GM18517 (cell line): ENCODE data around the gene ENG.

Experiments
- ATAC-seq: cut with Tn5 transposase; IDR thresholded peaks from one replicate; pipeline ENCODE4 v1.9.1; 2021; ENCODE audit warnings: mild to moderate bottlenecking, moderate library complexity; ENCODE audit not compliant: unreplicated experiment

Gene ENG

GRCh38 chr9:127866535-127866934 lies 12.1 kb upstream of the ENG start:
- ATAC-seq: no peak

DNA sequence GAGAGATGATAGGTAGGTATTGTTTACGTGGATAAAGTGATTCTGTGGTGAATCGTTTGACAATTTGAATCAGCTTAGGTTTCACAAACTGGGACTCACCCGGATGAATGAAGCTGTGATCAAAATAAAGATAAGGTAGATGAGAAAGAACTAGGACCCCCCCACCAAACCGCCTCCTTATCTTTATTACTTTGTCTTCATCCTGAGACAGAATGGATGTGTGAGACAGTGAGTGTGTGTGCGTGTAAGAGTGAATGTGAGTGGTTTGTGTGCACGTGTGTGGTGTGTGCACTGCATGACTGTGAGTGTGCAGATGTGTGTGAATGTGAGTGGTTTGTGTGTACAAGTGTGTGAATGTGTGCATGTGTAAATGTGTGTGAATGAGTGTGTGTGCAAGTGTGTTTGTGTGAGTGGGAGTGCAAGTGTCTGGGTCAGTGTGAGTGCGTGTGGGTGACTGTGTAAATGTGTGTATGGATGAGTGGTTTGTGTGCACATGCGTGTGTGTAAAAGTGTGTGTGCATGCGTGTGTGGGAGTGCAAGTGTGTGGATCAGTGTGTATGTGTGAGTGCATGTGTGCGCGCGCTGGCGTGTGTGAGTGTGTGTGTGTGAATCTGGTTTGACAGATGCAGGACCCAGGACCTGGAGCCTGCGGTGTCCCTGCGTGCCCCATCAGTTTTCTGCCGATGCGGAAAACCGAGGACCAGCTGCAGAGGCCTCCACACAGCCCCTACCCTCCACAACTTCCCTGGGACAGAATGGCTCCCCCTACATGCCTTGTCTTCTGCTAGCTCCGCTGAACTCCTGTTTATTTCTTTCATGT lies 11.4 kb upstream of the ENG start:
- no peak for ATAC-seq

DNA sequence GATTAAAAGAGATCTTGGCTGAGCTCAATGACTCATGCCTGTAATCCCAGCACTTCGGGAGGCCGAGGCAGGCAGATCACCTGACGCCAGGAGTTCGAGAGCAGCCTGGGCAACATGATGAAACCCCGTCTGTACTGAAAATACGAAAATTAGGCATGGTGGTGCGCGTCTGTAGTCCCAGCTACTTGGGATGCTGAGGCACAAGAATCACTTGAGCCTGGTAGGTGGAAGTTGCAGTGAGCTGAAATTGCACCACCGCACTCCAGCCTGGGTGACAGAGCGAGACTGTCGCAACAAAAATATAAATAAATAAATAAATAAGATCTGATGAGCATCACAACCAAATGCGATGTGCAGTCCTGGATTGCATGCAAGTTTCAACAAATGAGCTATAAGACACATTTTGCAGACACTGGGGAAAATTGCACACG lies 8.7 kb upstream of the ENG start:
- ATAC-seq: no peak

DNA sequence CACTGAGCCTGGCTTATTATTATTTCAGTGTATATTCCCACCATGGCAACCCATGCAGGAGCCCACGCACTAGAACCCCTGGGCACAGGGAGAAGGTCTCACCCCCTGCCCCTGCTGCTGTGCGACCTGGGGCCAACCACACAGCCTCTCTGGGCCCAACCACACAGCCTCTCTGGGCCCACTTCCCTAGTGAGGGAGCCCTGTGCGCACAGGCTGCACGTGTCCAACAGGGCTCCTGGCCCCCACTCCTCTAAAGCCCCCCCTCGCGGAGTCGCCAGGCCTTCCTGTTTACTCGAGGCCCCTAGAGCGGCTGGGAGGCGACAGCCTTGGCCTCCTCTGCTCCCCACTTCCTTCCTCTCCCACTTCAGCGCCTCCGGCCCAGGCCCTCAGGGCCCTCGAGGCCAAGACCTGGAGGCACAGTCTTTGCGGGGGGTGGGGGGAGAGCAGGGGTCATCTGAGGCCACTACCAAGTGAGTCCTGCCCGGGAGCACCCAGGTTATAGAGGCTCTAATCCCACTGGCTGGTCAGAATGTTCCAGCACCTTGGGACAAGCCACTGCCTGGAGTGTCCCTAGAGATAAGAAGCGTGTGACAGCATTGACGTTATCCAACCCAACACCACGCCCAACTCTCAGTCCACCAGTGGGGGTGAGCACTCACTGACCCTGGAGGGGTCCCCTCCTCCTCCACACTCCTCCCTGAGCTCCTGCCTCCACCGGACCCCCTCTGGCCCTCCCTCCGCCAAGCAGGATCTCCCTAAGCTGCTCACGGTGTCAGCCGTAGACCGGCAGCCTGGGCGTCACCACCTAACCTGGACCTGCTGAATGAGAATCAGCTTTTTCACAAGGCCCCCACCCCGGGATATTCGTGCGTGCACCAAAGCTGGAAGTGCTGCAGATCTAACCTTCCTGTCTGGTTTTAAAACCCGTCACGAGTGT lies 7.9 kb upstream of the ENG start:
- no peak for ATAC-seq

- ATAC-seq: no peak
Observed at GRCh38 chr9:127860779-127861178, 6.3 kb upstream of the ENG start.

- no peak for ATAC-seq
Observed at GRCh38 chr9:127860260-127860659, 5.8 kb upstream of the ENG start.

GRCh38 chr9:127858041-127858512 lies 3.6 kb upstream of the ENG start:
- no peak for ATAC-seq

- no peak for ATAC-seq
Observed at GRCh38 chr9:127857278-127857677, 2.8 kb upstream of the ENG start.

GRCh38 chr9:127856729-127857116 lies 2.3 kb upstream of the ENG start:
- ATAC-seq: no peak

DNA sequence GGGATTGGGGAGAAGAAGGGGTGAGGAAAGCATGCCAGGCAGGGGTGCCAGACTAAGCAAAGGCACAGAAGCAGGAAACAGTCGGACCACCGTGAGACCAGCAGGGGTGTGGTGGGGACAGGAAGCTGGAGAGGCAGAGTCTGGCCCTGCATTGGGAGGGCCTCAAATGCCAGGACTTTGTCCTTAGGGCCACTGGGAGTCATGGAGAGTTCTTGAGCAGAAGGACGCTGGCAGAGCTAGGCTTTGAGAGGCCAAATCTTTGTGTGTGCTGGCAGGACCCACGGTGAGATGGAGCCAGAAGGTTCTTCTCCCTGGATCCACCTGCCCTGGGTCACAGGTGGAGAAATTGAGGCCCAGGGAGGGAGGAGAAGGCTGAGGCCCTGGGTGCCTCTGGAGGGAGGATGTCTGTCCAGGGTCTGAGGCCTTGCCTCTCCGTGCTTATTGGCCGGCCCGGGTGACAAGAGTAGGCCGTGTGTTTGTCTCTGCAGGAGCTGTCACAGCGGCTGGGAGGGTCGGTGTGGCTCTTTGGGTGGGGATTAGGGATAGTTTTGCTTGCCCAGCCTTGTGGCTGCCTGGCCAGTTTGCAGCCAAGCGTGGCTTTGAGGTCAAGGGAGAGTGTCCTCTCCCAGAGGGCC lies 1.8 kb upstream of the ENG start:
- ATAC-seq: no peak

GRCh38 chr9:127855522-127855921 lies 1.1 kb upstream of the ENG start:
- no peak for ATAC-seq

- no peak for ATAC-seq
Observed at GRCh38 chr9:127854960-127855359, 502 bp upstream of the ENG start.

- no peak for ATAC-seq
Observed at GRCh38 chr9:127853312-127854183, 910 bp downstream of the ENG start.

- ATAC-seq: no peak
Observed at GRCh38 chr9:127852829-127853228, 1.6 kb downstream of the ENG start.

- ATAC-seq: no peak
Observed at GRCh38 chr9:127850286-127850830, 4.1 kb downstream of the ENG start.

- ATAC-seq: no peak
Observed at GRCh38 chr9:127848756-127849504, 5.5 kb downstream of the ENG start.

- no peak for ATAC-seq
Observed at GRCh38 chr9:127847833-127848755, 6.4 kb downstream of the ENG start.

- ATAC-seq: no peak
Observed at GRCh38 chr9:127847178-127847510, 7.3 kb downstream of the ENG start.
